ENCODE data around the gene CLMP. TPM values are rescaled to one million over a fixed set of nuclear protein-coding genes. Genes with fewer than 3 reads are reported as not detected.
"Not testable (repeated sequence)": the region's sequence is repeated elsewhere in the genome, so short reads cannot be mapped to it uniquely, and the experiment has no call there.

The CLMP gene
- total RNA-seq, 2 donors from 2014 or later, result 0.41 to 0.54 TPM

DNA sequence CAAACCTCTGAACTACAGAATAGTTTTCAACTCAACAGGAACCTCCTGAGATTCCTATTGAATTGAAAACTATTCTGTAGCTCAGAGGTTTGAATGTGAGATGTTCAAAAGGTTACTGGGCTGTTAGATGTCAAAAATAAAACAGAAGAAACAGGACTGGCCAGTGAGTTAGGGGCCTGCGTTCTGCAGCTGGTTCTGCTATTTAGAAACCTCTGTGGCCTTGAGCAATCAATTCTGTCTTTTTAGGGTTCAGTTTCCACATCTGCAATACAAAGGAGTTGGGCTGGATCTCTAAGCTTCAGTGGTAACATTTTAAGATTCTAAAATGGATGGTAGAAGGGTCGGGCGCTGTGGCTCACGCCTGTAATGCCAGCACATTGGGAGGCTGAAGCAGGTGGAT, 55.8 kb downstream of the CLMP start:
- ATAC-seq (no peak), DNase-seq (ENCODE audit: low spot score in 2 of 2) (no peak)
- H3K36me3 Mint-ChIP-seq, result no peaks in the 10 kb centered on the region
- no peak overlapping the region for H3K27ac Mint-ChIP-seq
- H3K9me3 Mint-ChIP-seq, result no peaks in the 10 kb centered on the region

DNA sequence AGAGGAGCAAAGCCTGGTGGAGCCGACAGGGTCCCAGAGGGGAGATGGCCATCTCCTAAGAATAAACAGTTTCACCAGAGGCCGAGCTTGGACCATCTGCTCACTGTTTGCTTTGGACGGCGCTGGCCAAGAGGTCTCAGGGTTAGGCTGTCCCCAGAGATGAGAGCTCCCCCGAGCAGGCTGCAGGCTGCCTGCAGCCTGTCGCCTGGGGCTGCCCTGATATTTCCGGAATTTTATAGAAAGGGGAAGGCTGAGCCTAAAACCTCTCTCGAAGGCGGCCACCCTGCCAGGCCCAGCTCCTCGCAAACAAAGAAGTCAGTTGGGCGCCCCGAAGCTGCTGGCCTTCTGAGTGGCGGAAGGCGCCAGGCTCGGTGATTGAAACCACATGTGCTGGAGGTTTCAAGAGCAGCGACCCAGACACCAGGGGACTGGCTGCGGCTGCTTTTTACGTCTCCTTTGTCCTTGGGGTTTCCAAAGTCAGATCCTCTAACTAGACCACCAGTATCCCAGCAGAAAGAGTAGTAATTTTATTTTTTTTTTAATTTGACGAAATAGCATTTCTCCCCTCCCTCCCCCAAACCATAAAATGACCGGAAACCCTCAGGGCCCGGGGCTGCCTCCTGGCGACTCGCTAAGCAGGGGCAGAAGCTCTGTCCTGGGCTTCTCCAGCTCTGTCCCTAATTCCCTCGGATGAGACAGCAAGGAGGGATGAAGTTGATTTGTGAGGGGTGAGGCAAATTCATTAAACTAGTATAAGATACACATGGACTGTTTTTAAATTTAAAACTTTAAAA, 57.4 kb downstream of the CLMP start:
- Mint-ChIP-seq H3K27ac (no peak overlapping the region), H3K36me3 (no peaks in the 10 kb centered on the region), H3K9me3 (no peaks in the 10 kb centered on the region)
- ATAC-seq (no peak), DNase-seq (ENCODE audit: low spot score in 2 of 2) (no peak)

DNA sequence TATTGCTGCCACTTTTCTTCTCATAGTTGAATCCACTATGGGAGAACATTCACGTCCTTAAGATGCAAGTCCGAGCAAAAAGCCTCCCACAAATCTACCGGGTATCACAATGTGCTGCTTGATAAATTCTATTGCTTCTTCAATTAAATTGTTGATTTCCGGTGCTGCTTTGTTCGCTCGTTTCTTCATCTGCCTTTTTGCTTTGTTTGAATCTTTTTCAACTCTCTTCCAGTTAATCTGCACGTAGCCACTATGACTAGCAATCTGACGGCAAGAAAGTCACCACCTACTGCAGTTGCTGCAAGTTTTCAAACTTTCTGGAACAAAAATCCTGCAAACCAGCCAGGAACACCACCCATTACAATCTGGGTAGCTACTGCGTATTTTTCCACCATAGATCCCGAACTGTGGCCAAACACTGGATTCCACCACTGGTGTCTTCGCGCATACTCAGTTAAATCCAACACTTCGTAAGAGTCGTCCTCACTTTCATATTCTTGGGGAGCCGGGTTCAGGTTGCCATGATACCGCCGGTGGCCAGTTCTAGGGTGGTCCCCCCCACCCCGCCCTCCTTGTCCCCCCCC, 59.1 kb downstream of the CLMP start:
- Mint-ChIP-seq H3K27ac (no peak overlapping the region), H3K9me3 (no peaks in the 10 kb centered on the region), H3K36me3 (no peaks in the 10 kb centered on the region)
- no peak for DNase-seq (ENCODE audit: low spot score in 2 of 2)
- ATAC-seq, result no peak

DNA sequence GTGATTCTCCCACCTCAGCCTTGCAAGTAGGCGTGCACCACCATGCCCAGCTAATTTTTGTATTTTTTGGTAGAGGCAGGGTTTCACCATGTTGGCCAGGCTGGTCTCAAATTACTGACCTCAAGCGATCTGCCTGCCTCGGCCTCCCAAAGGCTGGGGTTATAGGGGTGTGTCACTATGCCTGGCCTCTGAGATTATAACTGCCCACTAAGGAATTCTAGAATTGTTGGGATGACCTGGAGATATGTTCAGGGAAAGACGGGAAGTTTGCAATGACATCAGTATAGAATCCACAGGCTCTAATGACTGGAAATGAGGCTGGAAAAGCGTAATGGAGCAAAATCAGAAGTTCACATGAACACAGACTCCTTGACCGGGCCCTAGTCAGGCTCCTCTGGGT, 62.2 kb downstream of the CLMP start:
- Mint-ChIP-seq H3K9me3 (no peaks in the 10 kb centered on the region), H3K27ac (no peak overlapping the region), H3K36me3 (no peaks in the 10 kb centered on the region)
- no peak for DNase-seq (ENCODE audit: low spot score in 2 of 2)
- no peak for ATAC-seq

DNA sequence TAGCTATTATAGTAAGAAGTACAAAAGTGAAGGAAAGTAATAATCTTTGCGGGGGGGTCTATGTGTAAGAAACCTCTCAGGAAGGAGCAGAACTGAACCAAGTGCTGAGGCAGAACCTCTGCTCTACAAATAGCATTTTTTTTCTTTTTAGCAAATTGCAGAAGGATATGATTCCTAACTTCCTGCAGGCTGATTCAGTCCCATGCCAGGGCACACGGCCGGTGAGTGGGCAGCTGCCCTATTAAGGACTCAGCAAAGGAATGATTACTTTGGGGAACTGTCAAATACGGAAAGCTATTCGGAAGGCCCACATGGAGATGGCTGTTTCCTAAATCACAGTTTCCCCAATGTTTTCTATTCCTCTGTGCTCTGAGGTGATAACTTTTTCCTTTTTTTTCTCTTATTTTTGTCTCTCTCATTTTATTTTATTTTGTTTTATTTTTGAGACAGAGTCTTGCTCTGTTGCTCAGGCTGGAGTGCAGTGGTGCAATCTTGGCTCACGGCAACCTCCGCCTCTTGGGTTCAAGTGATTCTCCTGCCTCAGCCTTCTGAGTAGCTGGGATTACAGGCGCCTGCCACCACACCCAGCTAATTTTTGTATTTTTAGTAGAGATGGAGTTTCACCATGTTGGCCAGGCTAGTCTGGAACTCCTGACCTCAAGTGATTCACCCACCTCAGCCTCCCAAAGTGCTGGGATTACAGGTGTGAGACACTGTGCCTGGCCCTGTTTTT, 62.8 kb downstream of the CLMP start:
- not testable (repeated sequence) for H3K27ac Mint-ChIP-seq, H3K36me3 Mint-ChIP-seq

DNA sequence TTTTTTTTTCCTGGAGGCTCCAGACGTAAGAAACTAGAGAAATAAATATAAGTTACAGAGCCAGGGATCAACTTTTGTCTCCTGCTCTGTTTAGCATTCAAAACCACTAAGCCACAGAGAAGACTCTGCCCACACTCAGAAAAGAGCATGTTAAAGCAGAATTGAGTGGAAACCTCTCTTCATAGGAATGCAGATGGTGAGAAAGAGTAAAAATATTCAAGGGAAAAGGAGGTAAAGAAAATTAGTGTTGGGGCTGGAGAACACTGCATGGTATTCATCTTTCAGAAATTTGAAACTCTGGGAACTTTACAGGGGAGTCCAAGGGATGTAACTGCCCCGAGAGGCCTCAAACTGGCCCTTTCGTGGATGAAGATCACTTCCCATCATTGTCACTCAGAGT, 65.1 kb downstream of the CLMP start:
- Mint-ChIP-seq H3K9me3 (no peaks in the 10 kb centered on the region), H3K27ac (no peak overlapping the region)
- ATAC-seq, result no peak

More for the DNA sequence above, 62.8 kb downstream of the CLMP start:
- not testable (repeated sequence) for DNase-seq (ENCODE audit: low spot score in 2 of 2); H3K9me3 Mint-ChIP-seq; ATAC-seq

DNA sequence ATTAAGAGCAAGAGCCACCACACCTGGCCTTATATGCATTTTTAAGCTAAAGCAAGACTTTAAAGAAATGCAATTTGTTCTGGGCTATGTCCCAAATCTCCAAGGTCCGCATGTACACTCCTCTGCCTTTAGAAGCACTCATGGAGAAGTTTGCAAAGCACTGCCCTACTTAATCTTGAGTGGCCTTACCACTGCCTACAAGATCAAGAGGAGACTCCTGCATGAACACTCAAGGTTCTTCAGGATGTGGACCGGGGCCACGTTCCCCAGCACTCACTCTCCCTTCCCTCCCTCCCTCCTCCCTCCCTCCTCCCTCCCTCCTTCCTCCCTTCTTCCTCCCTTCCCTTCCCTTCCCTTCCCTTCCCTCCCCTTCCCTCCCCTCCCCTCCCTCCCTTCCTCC, 69.9 kb downstream of the CLMP start:
- DNase-seq (ENCODE audit: low spot score in 2 of 2) (no peak), ATAC-seq (no peak)
- Mint-ChIP-seq H3K36me3 (no peaks in the 10 kb centered on the region), H3K27ac (no peak overlapping the region), H3K9me3 (no peaks in the 10 kb centered on the region)

More for the DNA sequence above, 65.1 kb downstream of the CLMP start:
- H3K36me3 Mint-ChIP-seq, result no peaks in the 10 kb centered on the region
- no peak for DNase-seq (ENCODE audit: low spot score in 2 of 2)

DNA sequence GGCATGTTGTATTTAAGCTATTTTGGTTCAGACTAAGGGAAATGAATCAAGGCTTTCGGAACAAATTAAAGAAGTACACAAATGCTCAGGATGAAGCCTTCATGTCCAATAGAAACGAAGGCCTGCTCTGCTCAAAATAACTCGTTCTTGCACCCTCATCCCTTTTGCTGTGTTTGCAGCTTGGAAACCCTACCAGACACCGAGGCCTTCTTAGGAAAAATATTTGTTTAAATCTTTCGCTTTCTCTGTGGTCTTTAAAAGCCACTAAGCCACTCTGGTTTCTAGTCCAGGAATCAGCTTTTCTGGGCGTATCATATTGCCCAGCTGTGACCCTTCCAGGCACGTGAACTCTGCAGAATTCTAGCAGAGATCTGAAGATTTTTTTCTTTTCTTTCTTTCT, 72.2 kb downstream of the CLMP start:
- H3K36me3 Mint-ChIP-seq, result no peaks in the 10 kb centered on the region
- H3K9me3 Mint-ChIP-seq, result no peaks in the 10 kb centered on the region
- no peak overlapping the region for H3K27ac Mint-ChIP-seq
- DNase-seq (ENCODE audit: low spot score in 2 of 2) (no peak), ATAC-seq (no peak)

DNA sequence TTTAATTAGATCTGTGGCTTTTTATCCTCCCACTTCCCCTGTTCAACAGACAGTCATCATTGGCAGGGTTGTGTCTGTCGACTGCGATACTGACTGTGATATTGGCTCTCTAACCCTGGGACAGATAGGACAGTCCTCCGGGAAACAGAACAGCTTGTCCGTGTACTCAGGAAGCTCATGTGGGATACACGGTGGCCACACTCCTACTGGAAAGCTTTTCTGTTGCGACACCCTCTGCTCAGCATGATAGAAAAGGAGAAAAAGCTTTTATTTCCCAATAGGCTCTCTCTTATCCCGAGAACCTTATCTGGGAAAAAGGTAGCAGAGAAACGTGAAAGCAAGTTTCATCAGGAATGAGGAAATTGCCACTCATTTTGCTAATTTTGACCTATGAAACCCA, 72.7 kb downstream of the CLMP start:
- no peak overlapping the region for H3K27ac Mint-ChIP-seq
- no peaks in the 10 kb centered on the region for H3K36me3 Mint-ChIP-seq
- ATAC-seq (no peak), DNase-seq (ENCODE audit: low spot score in 2 of 2) (no peak)
- no peaks in the 10 kb centered on the region for H3K9me3 Mint-ChIP-seq

DNA sequence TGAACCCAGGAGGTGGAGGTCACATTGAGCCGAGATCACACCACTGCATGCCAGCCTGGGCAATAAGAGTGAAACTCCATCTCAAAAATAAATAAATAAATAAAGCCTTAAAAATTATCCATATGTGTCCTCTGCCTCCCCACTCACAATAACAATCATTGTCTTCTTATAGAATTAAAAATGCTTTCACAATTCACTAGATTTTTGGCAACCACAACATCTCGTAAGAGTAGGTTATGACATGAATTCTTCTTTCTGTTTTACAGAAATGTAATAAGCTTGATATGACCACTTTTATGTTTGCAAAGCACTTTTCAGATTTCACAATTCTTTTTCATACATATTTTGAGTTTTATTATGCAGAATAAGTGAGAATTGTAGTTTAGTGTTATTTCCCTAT, 78.6 kb downstream of the CLMP start:
- Mint-ChIP-seq H3K27ac (no peak overlapping the region), H3K9me3 (peaks cover 0 to 3% of the 10 kb centered on the region in 2 donors), H3K36me3 (no peaks in the 10 kb centered on the region)
- DNase-seq (ENCODE audit: low spot score in 2 of 2) (no peak), ATAC-seq (no peak)

DNA sequence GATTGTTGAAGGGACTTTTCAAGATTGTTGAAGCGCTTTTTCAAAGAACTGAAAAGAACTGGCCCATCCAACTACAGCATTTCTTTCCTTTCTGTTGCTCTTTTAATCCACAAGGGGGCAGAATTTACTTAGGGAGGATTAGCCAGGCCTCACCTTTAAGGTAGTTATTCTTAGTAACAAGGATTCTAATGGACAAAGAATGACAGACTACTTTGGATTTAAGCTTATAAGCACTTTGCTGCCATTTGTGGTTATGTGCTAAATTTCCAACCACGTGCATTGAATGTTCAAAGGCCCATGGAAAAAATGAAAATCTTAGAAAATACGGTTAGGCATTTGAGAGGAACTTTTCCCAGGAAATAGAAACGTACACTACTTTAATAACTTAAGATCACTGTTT, 83.6 kb downstream of the CLMP start:
- H3K9me3 Mint-ChIP-seq, result peaks cover 0 to 3% of the 10 kb centered on the region in 2 donors
- H3K36me3 Mint-ChIP-seq, result no peaks in the 10 kb centered on the region
- DNase-seq (ENCODE audit: low spot score in 2 of 2) (no peak), ATAC-seq (peak in 1 of 2 donors; percentile 71)
- no peak overlapping the region for H3K27ac Mint-ChIP-seq

DNA sequence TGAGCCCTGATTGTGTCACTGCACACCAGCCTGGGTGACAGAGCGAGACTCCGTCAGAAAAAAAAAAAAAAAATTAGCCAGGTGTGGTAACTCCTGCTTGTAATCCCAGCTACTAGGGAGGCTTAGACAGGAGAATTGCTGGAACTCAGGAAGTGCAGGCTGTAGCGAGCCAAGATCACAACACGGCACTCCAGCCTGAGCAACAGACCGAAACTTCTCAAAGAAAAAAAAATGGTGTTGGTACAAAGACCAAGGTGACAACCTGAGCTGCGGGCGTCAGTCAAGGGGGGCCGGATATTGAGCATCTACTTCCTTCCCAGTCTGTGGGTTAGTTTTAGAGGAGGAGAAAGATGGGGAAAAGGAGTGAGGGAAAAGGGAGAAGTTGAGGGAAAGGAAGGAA, 84.7 kb downstream of the CLMP start:
- DNase-seq (ENCODE audit: low spot score in 2 of 2) (no peak), ATAC-seq (no peak)
- Mint-ChIP-seq H3K9me3 (no peaks in the 10 kb centered on the region), H3K27ac (peak overlapping the region in 1 of 2 donors; percentile 9), H3K36me3 (no peaks in the 10 kb centered on the region)

DNA sequence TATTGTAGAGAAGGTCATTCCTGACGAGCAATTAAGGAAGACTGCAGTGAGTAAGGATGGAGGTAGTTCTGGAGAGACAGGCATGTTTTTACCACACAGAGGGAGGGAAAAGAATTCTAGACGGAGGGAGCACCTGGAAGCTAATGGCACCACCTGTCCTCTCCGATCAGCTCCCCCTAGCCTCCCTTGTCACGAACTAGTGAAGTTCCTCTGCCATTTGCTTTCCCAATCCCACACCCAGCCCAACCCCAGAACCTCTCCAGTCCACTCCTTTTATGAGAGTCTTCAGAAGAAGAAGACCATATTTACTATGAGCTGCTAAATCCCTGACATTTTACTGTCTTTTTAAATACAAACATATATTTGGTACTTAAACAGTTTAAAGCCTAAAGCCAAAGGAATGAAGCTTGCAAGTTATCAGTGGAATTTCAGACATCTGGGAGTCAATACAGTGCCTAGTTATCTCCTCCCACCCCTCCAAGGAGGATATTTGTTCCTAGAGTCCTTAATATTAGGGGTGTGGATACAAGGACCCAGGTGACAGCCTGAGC, 87.0 kb downstream of the CLMP start:
- Mint-ChIP-seq H3K36me3 (no peaks in the 10 kb centered on the region), H3K27ac (no peak overlapping the region), H3K9me3 (no peaks in the 10 kb centered on the region)
- no peak for DNase-seq (ENCODE audit: low spot score in 2 of 2)
- no peak for ATAC-seq

DNA sequence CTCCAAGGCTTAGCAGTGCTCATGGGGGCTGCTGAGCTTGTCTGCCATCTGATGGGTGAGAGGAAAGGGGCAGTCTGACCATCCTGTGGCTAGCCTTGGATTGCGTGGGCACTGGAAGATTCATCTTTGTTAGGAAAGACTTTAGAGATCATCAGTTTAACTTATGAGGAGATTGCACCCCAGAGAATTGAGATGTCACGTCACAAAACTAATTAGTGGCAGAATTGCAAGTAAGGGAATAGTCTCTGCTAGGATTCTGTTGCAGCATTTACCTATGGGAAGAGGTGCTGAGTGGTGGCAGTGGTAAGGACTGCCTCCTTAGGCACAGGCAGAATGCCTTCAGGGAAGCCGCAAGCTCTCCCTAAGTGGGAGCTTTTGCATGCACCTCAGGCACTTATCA, 90.4 kb downstream of the CLMP start:
- Mint-ChIP-seq H3K27ac (no peak overlapping the region), H3K36me3 (no peaks in the 10 kb centered on the region), H3K9me3 (no peaks in the 10 kb centered on the region)
- DNase-seq (ENCODE audit: low spot score in 2 of 2) (no peak), ATAC-seq (no peak)

DNA sequence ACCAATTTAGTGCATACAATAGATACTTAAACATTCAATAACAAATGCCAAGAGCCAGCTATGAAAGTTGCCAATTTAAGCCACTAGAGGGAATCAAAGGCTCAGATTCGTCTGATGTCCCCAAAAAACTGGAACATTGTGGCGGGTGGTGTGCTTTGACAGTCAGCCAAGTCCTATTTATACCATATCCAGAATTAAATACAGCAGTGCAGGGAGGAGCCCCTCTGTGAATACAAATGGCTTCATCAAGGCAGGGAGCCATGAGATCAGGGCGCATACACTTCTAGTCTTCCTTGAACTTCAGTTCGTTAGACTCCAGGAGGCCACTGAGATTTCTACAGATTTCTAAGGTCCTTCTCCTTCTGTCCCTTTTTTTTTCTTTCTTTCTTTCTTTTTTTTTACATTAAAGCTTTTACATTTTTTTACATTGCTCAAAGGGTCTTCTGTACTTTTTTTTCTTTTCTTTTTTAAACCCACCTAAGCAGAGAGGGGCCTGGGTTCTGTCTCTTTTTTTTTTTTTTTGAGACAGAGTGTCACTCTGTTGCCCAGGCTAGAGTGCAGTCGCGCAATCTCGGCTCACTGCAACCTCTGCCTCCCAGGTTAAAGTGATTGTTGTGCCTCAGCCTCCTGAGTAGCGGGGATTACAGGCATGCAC, 91.6 kb downstream of the CLMP start:
- Mint-ChIP-seq H3K9me3 (no peaks in the 10 kb centered on the region), H3K36me3 (no peaks in the 10 kb centered on the region), H3K27ac (peak overlapping the region in 1 of 2 donors; percentile 30)
- DNase-seq (ENCODE audit: low spot score in 2 of 2) (peak in 1 of 2 donors; percentile 18), ATAC-seq (peak; percentile 62 to 75)

DNA sequence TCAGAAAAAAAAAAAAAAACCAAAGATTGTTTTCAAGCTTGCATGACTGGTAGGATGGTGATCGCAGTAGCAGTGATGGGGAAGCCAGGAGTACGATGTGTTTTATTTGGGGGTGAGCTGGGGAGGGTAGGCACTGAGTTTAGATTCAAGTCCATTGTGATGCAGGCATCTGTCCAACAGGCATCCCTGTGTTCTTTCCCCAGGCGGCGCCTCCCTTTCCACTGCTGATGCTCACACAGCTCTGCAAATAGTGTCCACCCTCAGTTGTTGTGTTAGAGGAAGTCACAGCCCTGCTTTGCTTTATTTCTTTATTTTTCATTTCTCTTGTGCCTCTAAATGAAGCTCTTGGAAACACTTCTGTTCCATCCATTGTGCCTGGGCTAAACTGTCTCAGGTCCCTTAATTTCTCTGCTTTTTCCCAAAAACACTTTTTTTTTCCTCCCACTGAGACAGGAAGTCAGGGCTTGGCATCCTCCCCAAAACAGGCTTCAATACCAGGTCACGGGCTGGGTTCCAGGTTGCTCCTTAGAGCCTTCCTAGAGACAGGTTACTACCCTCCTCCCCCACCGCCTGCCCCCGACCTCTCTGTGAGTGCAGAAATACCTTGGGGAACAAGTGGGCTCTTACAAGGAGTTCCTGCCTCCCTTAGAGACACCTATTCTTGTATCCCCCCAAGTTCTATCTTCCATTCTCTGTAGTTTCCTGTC, 94.5 kb downstream of the CLMP start:
- no peak for DNase-seq (ENCODE audit: low spot score in 2 of 2)
- no peaks in the 10 kb centered on the region for H3K9me3 Mint-ChIP-seq
- H3K27ac Mint-ChIP-seq, result peak overlapping the region; percentile 80 to 88
- H3K36me3 Mint-ChIP-seq, result no peaks in the 10 kb centered on the region
- peak; percentile 3 to 34 for ATAC-seq

All from activated naive CD4-positive, alpha-beta T cell treated with anti-CD3 and anti-CD28 coated beads, Interleukin-2, amount 50 U/mL, for 72 hours (primary cell).